Measurements from ENCODE around the gene THSD8.

Gene THSD8

DNA sequence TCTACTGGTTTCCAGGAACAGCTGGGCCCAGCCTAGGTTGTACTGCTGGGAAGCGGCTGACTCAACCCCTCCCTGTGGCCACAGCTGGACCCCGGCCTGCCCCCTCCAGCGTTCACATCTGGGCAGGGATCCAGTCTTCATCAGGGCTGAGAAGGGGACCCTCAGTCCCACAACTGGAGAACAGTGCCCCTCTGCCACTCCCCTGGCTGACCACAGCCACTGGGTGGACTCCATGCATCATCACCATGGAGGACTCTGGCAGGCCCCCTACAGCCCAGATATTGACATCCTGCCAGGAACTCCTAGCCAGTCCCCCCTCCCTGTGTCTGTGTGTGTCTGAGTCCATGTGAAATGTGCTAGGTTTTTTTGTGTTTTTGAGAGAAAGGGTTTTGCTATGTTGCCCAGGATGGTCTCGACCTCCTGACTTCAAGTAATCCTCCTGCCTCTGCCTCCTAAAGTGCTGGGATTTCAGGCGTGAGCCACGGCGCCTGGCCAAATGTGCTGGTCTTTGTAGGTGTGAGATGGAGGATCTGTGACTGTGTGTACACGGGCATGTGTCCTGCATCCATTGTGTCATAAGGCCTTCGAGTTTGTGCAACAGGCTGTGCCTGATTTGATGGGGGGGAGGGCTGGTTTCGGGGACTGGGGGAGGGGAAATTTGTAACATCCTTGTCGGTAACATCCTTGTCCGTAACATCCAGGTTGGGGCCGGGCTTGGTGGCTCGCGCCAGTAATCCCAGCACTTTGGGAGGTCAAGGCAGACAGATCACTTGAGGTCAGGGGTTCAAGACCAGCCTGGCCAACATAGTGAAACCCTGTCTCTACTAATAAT is 22.5 kb upstream of the THSD8 start:
- DNase-seq (ENCODE audit: low spot score): peak; percentile 92

DNA sequence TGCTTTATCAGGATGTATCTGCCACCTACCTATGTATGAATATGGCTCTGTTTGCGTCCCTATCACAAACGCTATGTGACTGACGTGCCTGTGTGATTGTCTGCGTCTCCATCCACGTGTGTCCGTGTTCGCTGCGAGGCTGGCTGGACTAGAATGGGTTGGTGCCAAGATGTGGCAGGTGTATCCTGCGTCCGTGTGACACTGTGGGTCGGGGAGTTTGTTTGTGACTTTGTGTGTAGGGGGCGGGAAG is 19.8 kb upstream of the THSD8 start:
- no peak for DNase-seq (ENCODE audit: low spot score)

DNA sequence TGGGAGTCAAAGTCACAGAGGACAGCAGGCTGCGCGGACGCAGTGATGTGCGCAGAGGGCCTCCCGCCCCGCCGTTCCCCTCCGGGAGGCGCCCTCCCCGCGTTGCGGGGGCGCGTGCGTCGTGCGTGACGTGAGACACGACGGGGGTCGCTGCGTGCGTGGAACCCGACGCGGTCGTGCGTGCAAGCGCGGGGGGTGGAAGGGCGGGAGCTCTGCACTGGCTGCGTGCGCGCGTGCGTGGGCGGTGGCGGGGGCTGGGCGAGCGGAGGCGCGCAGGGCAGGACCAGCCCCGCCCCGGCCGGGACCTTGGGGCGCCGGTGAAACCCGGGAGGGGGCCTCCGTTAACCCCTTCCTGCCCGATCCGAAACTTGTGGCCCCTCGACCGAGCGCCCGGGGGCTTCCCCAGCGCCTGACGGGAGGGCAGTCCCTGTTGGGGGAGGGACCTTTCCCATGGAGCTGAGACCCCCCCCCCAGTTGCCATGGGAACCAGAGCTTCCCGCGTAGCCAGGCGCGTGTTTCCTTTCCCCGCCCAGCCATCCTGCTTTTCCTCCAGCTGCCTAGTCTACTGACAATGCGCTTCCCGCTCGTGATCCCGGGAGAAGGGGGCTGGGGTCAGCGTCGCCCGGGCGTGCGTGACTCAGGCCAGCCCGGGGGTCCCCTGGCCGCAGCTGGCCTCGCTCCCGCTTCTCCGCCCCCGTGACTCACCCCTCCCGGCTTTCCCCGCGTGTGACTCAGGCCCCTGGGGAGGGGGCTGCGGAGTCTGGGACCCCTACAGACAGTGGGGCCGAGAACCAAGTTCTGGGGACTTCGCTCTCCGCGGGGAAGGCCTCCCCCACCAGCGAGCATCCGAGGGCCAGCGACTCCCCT is 19.2 kb upstream of the THSD8 start:
- peak; percentile 91 for DNase-seq (ENCODE audit: low spot score)

DNA sequence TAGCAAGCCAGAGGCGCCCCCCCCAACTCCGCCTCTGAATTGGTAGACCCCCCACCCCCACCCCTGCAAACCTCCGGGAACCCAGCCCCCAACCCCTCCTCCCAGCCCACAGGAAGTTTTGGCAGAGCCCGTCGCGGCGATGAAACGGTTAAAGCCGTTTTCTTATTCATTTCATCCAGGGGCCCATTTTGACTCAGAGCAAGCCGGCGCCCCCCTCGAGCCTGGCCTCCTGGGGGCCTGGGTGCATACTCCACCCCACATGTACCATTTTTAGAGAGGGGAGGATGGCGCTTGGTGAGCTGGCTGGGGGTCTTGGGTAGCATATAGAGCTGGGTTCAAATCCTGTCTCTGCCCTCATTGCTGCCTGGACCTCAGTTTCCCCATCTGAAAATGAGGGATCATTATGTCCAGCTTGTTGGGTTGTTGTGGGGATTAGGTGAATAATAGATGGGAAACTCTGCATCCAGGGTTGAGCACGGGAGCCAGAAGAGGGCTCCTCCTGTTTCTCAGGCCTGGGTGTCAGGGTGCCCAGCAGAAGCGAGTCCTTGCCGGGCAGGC is 18.5 kb upstream of the THSD8 start:
- no peak for DNase-seq (ENCODE audit: low spot score)

DNA sequence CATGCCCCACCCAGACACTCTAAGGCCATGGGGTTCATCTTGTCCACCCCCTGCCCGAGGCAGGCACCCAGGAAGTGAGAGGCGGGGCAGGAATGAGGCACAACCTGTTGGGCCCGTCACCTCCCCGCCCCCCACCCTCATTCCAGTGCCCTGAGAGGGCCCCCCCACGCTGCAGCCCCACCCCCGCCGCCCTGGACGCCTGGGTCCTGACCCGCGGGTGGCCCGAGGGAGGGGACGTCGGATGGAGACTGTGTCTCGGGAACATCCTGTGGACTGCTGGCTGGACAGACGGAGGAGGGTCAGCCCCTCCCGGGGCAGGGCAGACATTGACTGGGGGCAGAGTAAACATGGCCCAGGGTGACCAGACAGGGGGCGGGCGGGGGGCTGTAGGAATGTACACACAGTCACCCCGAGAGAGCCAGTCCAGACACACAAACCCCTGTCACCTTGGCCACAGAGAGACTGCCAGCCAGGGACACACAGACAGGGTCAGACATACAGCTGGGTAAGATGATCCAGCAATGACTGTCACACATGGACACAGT is 17.9 kb upstream of the THSD8 start:
- DNase-seq (ENCODE audit: low spot score): no peak

DNA sequence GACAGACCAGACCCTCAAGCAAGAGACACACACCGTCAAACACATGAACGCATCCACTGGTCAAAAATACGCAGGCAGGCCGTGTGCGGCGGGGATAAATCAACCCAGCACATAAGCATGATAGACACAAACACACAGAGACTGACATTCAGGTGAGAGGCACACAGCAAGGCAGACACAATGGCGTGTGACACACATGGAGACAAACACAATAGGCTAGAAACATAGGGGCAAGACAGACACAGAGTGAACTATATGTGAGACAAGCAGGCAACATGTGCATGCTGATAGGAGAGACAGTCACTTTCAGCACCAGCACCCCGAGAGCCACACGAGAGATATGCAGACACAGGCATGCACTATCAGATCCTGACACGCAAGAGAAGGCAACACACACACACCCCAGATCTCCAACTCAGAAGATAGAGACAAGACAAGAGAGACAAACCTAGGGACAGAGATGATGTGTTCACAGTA is 17.4 kb upstream of the THSD8 start:
- DNase-seq (ENCODE audit: low spot score): no peak

DNA sequence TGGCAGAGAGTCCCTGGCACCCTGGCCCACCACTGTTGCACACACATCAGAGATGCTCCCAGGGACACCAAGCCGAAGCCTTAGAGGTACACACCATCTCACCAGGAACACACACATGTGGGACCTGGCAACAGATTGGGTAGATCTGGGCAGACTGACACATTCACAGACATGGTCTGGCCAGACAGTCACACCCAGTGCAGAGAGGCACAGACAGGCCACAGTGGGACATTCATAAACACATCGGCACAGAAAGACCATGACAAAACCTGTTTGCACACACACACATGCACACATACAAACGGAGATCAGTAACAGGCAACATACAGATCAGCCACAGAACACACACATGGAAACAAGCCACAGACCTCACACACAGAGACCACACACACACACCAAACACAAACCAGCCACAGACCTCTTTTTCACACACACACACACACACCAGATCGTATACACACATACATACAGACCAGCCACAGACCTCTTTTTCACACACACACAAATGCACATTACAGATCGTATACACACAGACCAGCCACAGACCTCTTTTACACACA is 16.9 kb upstream of the THSD8 start:
- peak; percentile 60 for DNase-seq (ENCODE audit: low spot score)

DNA sequence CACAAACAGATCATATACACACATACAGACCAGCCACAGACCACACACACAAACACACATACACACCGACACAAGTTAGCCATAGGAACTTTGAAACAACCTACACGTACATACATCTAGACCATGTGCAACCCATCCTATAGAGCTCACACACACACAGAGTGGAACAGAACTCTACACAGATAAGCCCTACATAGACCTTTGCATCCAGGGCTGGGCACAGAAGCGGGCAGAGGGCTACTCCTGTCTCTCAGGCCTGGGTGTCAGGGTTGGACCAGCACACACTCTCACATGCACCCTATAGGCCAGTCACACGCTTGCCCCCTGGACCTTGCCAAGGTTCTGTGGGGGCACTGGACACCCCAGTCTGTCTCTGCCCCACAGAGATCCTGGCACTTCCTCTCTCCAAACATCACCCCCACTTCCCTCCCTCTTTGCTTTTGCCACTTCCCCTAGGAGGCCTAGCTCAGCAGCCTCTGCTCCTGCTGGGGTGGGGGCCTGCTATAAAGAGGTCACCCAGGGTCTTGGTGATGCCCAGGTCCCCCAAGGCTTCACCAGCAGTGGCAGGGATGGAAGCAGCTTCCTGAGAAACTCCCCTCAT is 16.3 kb upstream of the THSD8 start:
- DNase-seq (ENCODE audit: low spot score): no peak

DNA sequence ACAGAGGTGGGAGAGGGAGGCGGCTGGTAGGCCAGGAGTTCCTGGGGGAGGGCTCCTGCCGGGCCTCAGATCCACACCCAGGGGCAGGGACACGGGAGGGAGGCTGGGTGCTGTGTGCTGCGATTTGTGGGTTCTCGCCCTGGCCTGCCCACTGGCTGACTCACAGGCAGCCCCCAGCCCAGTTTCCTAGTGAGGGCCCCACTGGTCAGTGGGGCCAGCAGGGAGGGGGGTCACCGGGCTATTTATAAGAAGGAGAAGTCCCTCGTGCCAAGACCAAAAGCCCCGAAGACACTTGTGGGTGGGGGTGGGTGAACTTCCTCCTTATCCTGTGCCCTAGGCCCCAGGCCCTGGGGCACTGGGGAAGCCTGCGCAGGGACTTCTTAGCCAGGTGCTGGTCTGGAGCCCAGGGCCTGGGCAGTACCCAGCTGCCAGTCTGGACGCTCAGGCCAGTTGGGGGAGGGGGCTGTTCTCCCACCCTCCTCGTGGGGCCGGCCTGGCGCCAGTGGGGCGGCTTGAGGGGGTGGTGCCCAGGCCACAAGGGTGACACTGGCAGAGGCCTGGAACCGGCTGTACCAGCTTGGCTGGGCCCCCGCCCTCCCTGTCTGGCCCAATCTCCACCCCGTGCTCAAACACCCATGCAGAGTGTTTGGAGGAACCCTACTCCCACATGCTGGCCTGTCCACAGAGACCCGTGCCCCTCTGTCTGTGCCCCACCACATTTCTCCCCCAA is 15.6 kb upstream of the THSD8 start:
- DNase-seq (ENCODE audit: low spot score): no peak

DNA sequence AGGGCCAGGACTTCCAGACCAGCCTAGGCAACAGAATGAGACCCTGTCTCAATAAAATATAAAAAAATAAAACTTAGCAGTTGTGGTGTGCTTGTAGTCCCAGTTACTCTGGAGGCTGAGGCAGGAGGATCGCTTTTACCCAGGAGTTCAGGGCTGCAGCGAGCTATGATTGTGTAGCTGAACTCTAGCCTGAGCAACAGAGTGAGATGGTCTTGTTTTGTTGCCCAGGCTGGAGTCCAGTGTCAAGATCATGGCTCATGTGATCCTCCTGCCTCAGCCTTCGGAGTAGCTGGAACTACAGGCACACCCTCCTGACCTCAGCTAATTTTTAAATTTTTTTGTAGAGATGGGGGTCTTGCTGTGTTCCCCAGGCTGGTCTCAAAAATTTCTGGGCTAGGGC is 14.9 kb upstream of the THSD8 start:
- no peak for DNase-seq (ENCODE audit: low spot score)

DNA sequence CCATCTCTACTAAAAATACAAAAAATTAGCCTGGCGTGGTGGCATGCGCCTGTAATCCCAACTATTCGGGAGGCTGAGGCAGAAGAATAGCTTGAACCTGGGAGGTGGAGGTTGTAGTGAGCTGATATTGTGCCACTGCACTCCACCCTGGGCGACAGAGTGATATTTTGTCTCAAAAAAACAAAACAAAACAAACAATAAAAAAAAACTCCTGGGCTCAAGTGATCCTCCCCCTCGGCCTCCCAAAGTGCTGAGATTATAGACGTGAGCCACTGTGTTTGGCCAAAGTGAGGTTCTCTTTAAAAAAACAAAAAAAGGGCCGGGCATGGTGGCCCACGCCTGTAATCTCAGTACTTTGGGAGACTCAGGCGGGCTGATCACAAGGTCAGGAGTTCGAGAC is 14.4 kb upstream of the THSD8 start:
- DNase-seq (ENCODE audit: low spot score): no peak

DNA sequence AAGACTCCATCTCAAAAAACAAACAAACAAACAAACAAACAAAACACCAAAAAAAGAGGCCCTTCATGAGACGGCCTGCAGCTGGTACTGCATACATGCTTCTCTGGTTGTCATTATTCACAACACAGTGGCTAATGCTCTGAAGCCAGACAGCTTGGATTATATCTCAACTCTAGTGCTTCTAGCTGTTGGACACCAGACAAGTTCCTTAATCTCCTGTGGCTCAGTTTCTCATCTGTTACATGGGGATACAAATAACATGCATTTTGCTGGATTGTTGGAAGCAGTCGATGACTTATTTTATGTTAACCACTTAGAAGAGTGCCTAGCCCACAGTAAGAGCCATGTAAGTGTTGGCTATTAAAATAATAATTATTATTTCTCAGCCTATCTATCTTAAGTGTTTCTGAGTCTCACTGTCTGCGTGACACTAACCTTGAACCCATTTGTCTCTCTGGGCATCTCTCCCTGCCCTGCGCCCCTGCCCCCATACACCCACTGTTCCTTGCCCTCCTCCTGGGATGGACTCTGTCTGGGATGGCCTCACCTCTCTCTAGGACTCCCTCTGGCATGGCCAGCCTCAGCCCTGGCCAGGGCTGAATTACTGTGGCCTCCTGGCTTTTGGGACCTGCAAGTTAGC is 13.7 kb upstream of the THSD8 start:
- DNase-seq (ENCODE audit: low spot score): no peak

DNA sequence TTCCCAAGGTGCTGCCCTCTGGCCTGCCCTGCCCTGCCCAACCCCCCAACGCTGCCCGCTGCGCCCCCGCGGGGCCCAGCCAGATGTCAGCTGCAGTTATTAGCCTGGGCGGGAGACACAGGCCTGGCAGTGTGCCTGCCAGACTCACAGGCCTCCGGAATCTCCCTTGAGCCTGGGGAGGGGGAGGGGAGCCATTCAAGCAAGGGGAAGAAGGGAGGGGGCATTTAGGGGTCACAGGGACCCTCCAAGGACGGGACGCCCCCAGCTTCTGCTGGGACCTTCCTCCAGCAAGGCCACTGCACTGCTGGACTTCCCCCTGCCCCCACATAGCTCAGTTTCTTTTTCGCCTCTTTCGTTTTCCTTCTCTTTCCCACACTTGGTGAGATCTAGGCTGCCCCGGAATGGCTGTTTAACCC is 13.2 kb upstream of the THSD8 start:
- no peak for DNase-seq (ENCODE audit: low spot score)

DNA sequence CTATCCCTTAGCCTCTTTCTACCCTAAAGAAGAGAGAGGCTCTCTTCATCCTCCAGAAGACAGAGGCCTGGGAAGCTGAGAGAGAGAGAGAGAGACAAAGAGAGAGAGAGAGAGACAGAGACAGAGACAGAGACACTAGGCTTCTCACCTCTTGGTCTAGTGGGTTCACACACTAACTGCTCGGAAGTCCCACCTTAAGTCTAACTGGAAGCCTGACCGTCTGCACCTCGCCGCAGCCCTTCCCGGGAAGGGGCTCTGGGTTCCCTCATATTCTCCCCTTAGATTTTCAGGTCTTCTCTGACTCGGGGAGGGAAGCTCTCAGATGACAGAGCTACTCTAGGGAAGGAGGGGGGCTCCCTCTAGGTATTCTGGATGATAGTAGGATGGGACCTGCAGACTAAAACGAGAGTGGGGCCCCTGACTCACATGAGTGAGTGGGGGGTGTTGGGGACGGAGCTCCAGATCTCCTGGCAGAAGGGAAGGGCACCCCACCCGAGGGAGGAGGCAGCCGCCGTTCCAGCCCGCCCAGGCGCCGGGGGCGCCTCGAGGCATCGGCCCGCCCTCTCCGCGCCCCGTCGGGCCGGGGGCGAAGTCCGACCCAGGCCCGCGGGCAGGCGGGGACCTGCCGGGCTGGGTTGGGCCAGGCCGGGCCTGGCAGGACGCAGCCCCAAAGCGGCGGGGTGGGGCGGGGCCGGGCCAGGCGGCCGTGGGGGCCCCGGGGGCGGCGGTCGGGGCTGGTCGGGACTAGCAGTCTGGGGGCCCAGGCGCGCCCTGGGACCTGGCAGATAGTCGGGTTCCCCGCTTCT is 12.6 kb upstream of the THSD8 start:
- no peak for DNase-seq (ENCODE audit: low spot score)

DNA sequence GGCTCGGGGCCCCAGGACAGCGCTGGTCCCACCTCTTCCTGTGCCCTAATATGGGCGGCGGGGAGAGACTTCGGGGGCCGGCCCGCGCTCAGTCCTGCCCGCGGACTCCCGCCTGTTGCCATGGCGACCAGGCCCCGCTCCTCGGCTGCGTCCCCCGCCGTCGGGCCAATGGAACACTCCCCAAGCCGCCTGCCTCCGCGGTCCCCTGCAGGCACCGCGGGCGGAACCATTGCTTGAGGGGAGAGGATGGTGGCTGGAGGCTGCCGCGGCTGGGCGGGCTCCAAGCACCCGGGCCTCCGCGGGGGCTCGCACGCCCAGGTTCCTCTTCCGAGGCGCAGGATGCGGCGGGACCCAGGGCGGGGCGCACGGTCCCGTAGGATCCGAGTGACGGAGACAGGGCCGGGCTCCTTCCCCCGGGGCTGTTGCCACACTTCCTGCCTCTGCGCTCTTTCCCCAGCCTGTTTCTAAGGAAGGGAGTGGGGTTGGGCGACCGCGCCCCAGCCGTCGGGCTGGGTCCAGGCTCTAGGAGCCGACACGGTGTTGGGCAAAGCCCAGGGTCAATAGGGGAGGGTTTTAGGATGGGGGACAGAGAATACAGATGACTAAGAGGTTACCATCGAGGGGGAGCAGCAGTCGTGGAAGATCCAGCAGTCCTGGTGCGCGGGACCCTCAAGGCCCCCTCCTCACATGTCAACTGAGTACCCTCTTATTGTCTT is 11.8 kb upstream of the THSD8 start:
- DNase-seq (ENCODE audit: low spot score): peak; percentile 95

DNA sequence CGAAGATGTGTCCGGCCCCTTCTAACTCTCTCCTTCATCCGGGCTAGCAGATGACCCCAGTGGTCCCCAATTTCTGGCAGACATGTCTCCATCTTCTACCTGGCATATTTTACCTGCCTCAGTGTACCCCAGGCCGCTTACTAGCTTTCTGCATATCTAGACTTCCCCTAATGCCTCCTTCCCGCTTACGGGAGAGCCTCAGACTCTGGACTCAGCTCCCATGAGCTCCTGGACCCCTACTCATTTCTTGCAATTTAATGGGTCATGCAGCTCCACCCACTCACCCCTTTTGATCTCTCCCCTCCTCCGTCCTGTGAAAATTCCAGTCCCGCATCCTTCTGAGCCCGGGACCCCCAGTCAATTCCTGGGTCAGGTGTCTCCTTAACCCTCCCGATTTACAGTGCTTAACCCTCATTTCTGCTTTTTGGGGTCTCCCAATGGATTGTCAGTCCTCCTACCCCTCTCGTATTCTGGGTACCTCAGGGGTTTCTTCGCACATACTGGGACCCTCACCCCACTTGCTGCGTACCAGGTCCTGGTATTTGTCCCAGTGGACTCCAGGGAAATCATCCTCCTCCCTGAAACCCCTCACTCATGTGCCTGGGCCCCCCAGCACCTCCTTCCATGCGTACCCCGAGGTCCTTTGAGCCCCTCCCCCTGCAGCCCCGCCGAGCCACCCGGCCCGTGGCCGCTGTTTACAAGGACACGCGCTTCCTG is 11.1 kb upstream of the THSD8 start:
- no peak for DNase-seq (ENCODE audit: low spot score)

DNA sequence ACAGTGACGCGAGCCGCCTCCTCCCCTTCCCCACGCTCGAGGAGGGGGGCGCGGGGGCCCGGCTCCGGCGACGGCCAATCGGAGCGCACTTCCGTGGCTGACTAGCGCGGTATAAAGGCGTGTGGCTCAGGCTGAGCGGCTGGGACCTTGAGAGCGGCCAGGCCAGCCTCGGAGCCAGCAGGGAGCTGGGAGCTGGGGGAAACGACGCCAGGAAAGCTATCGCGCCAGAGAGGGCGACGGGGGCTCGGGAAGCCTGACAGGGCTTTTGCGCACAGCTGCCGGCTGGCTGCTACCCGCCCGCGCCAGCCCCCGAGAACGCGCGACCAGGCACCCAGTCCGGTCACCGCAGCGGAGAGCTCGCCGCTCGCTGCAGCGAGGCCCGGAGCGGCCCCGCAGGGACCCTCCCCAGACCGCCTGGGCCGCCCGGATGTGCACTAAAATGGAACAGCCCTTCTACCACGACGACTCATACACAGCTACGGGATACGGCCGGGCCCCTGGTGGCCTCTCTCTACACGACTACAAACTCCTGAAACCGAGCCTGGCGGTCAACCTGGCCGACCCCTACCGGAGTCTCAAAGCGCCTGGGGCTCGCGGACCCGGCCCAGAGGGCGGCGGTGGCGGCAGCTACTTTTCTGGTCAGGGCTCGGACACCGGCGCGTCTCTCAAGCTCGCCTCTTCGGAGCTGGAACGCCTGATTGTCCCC is 10.4 kb upstream of the THSD8 start, which contains the start of gene JUNB:
TSS of gene JUNB (plus strand) at position 142 of the 706 bp plus-strand sequence. CDS start at position 428, 286 bp downstream.
- peak; percentile 98 for DNase-seq (ENCODE audit: low spot score)

Data from left forelimb (tissue), 1 donor.